Mucosa of rectum (tissue), 2 donors: ENCODE data around the gene HDAC9.

Experiments
- H3K27ac ChIP-seq, 2 donors: one replicate each; pipeline ENCODE4 v1.7.0; 2013; ENCODE audit warnings: inconsistent platforms in 2 of 2, low read depth in 2 of 2, low read length in 2 of 2
- H3K27me3 ChIP-seq, 2 donors: one replicate each; pipeline ENCODE4 v1.7.0; 2013; ENCODE audit warnings: low read length in 2 of 2; ENCODE audit not compliant: control insufficient read depth in 2 of 2, insufficient read depth in 2 of 2
- H3K36me3 ChIP-seq, 2 donors: one replicate each; pipeline ENCODE4 v1.7.0; 2013; ENCODE audit warnings: low read length in 2 of 2; ENCODE audit not compliant: control insufficient read depth in 2 of 2, insufficient read depth in 2 of 2
- H3K4me1 ChIP-seq, 2 donors: one replicate each; pipeline ENCODE4 v1.7.0; 2013; ENCODE audit warnings: low read length in 2 of 2, mild to moderate bottlenecking in 1 of 2; ENCODE audit not compliant: control insufficient read depth in 2 of 2, insufficient read depth in 2 of 2
- H3K4me3 ChIP-seq, 2 donors: one replicate each; pipeline ENCODE4 v1.7.0; 2013; ENCODE audit warnings: low read length in 2 of 2
- H3K9ac ChIP-seq, 2 donors: one replicate each; pipeline ENCODE4 v1.7.0; 2013; ENCODE audit warnings: low read length in 2 of 2, low read depth in 1 of 2, mild to moderate bottlenecking in 1 of 2
- H3K9me3 ChIP-seq, 2 donors: one replicate each; pipeline ENCODE4 v1.7.0; 2013; ENCODE audit warnings: low read length in 2 of 2; ENCODE audit not compliant: control insufficient read depth in 2 of 2
- donor health status: healthy.
- donor health status: Normal muscosa, but diverticular disease.

The HDAC9 gene

DNA sequence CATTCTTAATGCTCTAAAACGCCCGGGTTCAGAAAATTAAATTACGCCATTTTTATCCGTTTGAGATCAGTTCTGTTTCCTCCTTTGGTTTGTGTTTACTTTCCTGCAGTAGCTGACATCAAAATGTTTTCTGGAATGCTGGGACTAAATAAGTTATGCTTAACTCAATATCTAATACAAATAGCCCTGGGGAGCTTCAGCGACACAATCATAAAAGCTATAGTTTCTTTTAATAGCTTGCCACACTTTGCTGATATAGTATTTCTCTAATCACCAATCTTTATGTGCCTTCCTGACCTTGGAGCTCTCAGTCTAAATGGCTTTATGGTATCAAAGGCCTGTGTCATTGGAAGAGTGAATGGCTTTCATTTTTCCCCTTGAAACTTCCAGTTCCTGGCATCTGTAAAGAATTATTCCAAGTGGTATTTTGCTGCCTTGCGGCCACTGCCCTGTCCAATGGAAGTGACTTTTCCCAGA, 202.7 kb downstream of the HDAC9 start:
- H3K9me3 ChIP-seq: no peaks in the 10 kb centered on the region
- no peak overlapping the region for H3K27ac ChIP-seq
- no peaks in the 10 kb centered on the region for H3K36me3 ChIP-seq
- H3K27me3 ChIP-seq: no peaks in the 10 kb centered on the region
- no peak overlapping the region for H3K4me3 ChIP-seq
- H3K9ac ChIP-seq: no peak overlapping the region
- H3K4me1 ChIP-seq: no peaks in the 10 kb centered on the region

DNA sequence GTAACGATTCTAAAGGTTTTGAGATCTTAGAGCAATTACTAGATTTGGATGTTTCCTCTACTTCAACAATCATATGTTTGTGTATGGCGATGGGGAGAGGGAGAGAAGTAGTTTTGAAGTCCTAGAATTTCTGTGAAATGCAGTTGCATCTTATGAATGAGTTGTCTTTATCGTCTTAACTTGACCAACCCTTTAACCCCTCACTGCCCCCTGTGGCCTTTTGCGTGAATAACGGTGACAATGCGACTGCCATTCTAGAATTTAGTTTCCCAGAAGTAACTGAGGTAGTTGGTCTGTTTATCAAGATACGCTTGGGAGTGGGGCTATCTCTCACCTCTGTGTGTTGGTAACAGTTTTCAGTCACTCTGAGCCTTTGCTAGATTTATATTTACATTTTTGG, 204.6 kb downstream of the HDAC9 start:
- H3K27ac ChIP-seq: no peak overlapping the region
- H3K9me3 ChIP-seq: no peaks in the 10 kb centered on the region
- no peaks in the 10 kb centered on the region for H3K36me3 ChIP-seq
- H3K9ac ChIP-seq: no peak overlapping the region
- no peaks in the 10 kb centered on the region for H3K4me1 ChIP-seq
- H3K4me3 ChIP-seq: no peak overlapping the region
- no peaks in the 10 kb centered on the region for H3K27me3 ChIP-seq

DNA sequence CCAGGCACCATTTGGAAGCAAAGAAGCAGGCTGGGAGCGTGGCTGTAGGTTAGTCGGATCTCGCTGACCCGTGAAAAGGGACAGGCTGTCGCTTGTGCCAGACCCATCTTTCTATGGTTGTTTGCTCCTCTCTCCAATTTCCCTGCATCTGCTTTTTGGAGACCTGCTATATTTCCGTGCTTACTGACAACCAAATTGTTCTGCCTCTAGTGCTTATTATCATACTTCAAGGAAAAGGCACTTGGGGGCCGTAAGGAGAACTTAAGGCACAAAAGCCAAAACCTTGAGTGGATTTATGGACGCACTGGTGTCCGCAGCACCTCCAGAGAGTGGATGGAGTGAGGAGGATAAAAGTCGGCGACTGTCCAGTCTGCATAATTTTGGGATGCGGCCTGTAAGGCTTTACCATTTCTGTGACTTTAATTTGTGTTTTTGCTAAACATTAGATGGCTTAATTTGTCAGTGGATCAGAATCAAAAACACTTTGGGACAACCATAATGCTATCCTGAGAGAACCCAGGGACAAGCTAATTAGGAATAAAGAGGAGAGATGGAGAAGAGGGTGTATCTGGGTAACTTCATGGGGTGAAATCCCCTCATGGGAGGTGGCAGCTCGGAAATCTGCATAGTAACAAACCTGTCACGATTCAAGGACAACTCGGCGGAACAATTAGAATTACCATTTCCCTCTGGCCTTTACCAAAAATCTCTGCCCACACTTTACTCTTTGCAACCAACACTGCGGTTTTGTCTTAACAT, 206.7 kb downstream of the HDAC9 start:
- no peak overlapping the region for H3K27ac ChIP-seq
- H3K27me3 ChIP-seq: no peaks in the 10 kb centered on the region
- no peaks in the 10 kb centered on the region for H3K9me3 ChIP-seq
- H3K4me3 ChIP-seq: no peak overlapping the region
- H3K36me3 ChIP-seq: no peaks in the 10 kb centered on the region
- no peak overlapping the region for H3K9ac ChIP-seq
- no peaks in the 10 kb centered on the region for H3K4me1 ChIP-seq

DNA sequence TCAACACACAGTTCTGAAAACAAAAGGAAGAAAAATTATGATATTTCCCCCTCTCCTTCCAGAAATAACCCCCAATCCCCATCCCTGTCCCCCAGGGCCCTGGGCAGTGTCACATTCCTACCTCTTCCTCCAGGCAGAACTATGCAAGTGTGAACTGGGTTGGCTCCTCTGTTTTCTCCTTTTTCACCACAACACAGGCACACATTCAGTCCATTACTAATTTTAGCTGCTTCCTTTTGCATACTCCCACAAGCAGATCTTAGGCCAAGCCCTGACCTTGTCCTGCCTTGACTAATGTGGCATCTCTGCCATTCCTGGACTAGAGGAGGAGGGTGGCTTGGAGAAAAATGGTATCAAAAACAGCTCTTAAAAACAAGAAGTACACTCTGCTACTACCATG, 208.1 kb downstream of the HDAC9 start:
- H3K36me3 ChIP-seq: no peaks in the 10 kb centered on the region
- H3K4me3 ChIP-seq: no peak overlapping the region
- H3K9ac ChIP-seq: no peak overlapping the region
- no peaks in the 10 kb centered on the region for H3K27me3 ChIP-seq
- no peaks in the 10 kb centered on the region for H3K9me3 ChIP-seq
- H3K4me1 ChIP-seq: no peaks in the 10 kb centered on the region
- H3K27ac ChIP-seq: no peak overlapping the region

DNA sequence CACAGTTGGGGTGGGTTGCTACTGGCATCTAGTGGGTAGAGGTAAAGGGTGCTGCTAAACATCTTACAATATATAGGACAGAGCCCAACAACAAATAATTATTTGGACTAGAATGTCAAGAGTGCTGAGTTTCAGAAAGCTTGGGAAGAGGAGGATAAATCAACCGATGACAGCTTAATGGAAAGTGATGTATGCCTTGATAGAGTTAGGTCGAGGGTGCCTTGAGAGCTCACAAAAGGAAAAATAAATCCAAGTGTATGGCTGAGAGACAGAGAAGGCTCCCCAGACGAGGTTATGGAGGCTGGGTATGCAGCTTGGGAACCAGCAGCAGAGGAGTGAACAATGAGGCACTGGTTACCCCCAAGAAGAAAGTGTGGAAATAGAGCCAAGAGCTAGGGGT, 211.1 kb downstream of the HDAC9 start:
- H3K4me1 ChIP-seq: no peaks in the 10 kb centered on the region
- no peaks in the 10 kb centered on the region for H3K27me3 ChIP-seq
- H3K4me3 ChIP-seq: no peak overlapping the region
- no peaks in the 10 kb centered on the region for H3K9me3 ChIP-seq
- H3K27ac ChIP-seq: no peak overlapping the region
- H3K36me3 ChIP-seq: no peaks in the 10 kb centered on the region
- H3K9ac ChIP-seq: no peak overlapping the region

DNA sequence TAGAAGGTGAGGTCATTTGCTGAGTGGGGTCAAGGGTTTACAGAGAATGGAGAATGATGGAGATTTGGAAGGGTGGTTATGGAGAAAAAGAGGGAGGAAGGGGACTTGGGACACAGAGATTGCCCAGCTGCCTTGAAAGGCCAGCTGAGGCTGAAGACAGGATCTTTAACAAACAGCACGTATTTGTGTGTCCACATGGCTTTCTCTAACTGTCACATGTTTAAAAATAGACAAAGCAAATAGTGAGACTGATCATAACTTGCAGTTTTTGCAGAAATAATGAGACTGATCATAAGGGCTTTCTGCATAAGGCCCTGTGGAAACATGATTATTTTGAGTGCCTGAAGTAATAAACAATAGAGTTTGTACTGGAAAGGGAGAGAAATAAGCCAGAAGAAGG, 212.7 kb downstream of the HDAC9 start:
- Histone ChIP-seq H3K9ac (no peak overlapping the region), H3K27me3 (no peaks in the 10 kb centered on the region), H3K4me3 (no peak overlapping the region), H3K4me1 (no peaks in the 10 kb centered on the region), H3K27ac (no peak overlapping the region), H3K36me3 (no peaks in the 10 kb centered on the region), H3K9me3 (no peaks in the 10 kb centered on the region)

DNA sequence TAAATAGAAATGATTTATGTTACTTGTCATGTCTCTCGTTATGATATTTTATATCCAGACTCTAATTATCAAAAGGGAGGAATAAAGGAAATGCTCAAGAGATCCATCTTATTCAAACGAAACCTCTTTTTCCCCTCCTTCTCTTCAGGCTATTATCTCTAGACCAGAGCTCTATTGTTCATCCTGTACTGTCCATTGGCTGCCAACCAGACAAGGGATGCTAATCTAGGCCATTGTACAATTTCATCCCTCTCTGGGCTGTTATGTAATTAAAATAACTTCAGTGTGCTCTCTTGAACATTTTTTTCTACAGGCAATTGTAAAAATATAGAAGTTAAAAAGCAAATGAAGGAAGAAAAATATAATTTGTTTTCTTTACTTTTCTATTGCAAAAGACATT, 220.4 kb downstream of the HDAC9 start:
- no peak overlapping the region for H3K27ac ChIP-seq
- no peaks in the 10 kb centered on the region for H3K36me3 ChIP-seq
- no peak overlapping the region for H3K4me3 ChIP-seq
- no peaks in the 10 kb centered on the region for H3K27me3 ChIP-seq
- H3K9ac ChIP-seq: no peak overlapping the region
- H3K4me1 ChIP-seq: no peaks in the 10 kb centered on the region
- H3K9me3 ChIP-seq: no peaks in the 10 kb centered on the region

DNA sequence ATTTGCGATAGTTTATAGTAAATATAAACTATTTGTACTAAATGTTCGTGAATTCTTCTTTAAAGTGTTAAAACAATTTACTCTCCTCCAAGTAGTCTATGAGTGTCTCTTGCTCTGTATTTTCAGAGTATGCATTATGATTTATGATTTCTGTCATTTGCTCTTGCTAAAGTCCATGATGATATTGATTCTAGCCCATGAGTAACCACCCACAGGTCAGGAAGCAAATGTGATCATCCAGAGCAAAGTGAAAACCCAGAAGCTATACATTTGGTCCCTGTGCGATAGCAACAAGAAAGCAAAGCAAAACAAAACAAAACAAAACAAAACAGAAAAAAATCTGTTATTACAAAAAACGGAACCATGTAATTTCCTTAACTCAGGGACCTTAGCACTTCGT, 225.9 kb downstream of the HDAC9 start:
- H3K27me3 ChIP-seq: no peaks in the 10 kb centered on the region
- no peaks in the 10 kb centered on the region for H3K9me3 ChIP-seq
- no peak overlapping the region for H3K27ac ChIP-seq
- no peaks in the 10 kb centered on the region for H3K36me3 ChIP-seq
- no peaks in the 10 kb centered on the region for H3K4me1 ChIP-seq
- no peak overlapping the region for H3K4me3 ChIP-seq
- no peak overlapping the region for H3K9ac ChIP-seq

DNA sequence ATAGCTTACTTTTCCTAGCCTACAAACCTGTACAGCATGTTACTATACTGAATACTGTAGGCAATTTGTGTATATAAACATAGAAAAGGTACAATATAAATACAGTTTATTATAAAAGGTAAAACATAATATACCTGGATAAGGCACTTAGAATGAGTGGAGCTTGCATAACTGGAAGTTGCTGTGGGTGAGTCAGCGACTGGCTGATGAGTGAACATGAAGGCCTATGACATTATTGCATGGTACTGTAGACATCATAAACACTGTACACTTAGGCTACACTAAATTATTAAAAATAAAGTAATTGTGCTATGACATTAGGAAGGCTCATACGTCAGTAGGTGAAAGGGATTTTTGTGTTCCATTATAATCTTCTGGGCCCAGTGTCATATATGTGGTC, 228.8 kb downstream of the HDAC9 start:
- Histone ChIP-seq H3K9ac (no peak overlapping the region), H3K4me1 (no peaks in the 10 kb centered on the region), H3K36me3 (no peaks in the 10 kb centered on the region), H3K4me3 (no peak overlapping the region), H3K27me3 (no peaks in the 10 kb centered on the region), H3K9me3 (no peaks in the 10 kb centered on the region), H3K27ac (no peak overlapping the region)

DNA sequence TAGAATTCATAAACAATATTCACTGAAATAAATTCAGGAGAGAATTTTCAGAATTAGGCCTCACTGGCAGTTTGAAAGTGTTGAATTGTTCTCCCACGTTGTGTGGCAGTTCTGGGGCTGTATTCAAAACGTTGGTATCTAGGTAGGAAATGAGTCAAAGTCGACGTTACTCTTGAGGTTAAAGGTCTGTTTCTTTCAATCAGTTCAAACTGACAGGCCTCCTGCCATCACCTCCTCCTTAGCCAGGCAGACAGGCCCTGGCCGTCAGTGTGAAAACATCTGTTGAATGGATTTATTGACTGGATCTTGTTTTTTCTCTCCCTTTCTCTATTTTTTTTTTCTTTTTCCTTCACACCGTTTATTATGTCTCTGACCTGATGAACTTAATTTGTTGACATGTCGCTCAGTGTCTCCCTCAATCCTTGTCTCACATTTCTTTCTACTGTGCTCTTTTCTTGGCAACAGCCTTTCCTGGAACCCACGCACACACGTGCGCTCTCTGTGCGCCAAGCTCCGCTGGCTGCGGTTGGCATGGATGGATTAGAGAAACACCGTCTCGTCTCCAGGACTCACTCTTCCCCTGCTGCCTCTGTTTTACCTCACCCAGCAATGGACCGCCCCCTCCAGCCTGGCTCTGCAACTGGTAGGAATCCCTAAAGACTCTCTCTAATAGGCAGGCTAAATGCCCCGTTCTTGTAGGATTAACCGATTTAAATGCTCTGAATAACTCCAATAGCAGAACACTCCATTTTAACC, 231.7 kb downstream of the HDAC9 start:
- no peaks in the 10 kb centered on the region for H3K27me3 ChIP-seq

More for the DNA sequence above, 231.7 kb downstream of the HDAC9 start:
- no peaks in the 10 kb centered on the region for H3K9me3 ChIP-seq
- H3K4me1 ChIP-seq: no peaks in the 10 kb centered on the region
- no peak overlapping the region for H3K27ac ChIP-seq
- H3K9ac ChIP-seq: no peak overlapping the region
- no peaks in the 10 kb centered on the region for H3K36me3 ChIP-seq
- H3K4me3 ChIP-seq: no peak overlapping the region
